Stromal cell of bone marrow (primary cell): ENCODE measurements around the gene TGM4.
"Not testable (repeated sequence)": the region's sequence is repeated elsewhere in the genome, so short reads cannot be mapped to it uniquely, and the experiment has no call there.

ENCODE experiments used
- DNase-seq: peaks from one replicate; pipeline ENCODE4 v3.0.0-alpha.2; 2012; ENCODE audit warnings: low read depth

The TGM4 gene

GRCh38 chr3:44915702-44916438 lies 41.5 kb downstream of the TGM4 start:
- DNase-seq = no peak

- DNase-seq = no peak
Measured at GRCh38 chr3:44918087-44918486, 43.7 kb downstream of the TGM4 start.

GRCh38 chr3:44918581-44918980 lies 44.2 kb downstream of the TGM4 start:
- no peak for DNase-seq

GRCh38 chr3:44920081-44920480 lies 45.7 kb downstream of the TGM4 start:
- DNase-seq = no peak

- no peak for DNase-seq
Measured at GRCh38 chr3:44923632-44924456, 49.4 kb downstream of the TGM4 start.

GRCh38 chr3:44924457-44925084 lies 50.2 kb downstream of the TGM4 start:
- no peak for DNase-seq

GRCh38 chr3:44926172-44926571 lies 51.8 kb downstream of the TGM4 start:
- DNase-seq = no peak

- no peak for DNase-seq
Measured at GRCh38 chr3:44926921-44927320, 52.5 kb downstream of the TGM4 start.

- DNase-seq = no peak
Measured at GRCh38 chr3:44927371-44927770, 53.0 kb downstream of the TGM4 start.

GRCh38 chr3:44929782-44930181 lies 55.4 kb downstream of the TGM4 start:
- no peak for DNase-seq

- no peak for DNase-seq
Measured at GRCh38 chr3:44930911-44931310, 56.5 kb downstream of the TGM4 start.

- DNase-seq = no peak
Measured at GRCh38 chr3:44931791-44932190, 57.4 kb downstream of the TGM4 start.

- DNase-seq = no peak
Measured at GRCh38 chr3:44932271-44932670, 57.9 kb downstream of the TGM4 start.

GRCh38 chr3:44932986-44933944 lies 58.9 kb downstream of the TGM4 start:
- no peak for DNase-seq

- DNase-seq = no peak
Measured at GRCh38 chr3:44939581-44940036, 65.2 kb downstream of the TGM4 start.

- no peak for DNase-seq
Measured at GRCh38 chr3:44942202-44942921, 68.0 kb downstream of the TGM4 start.

GRCh38 chr3:44948239-44948638 lies 73.8 kb downstream of the TGM4 start:
- no peak for DNase-seq

GRCh38 chr3:44949770-44950169 lies 75.4 kb downstream of the TGM4 start:
- DNase-seq = not testable (repeated sequence)

GRCh38 chr3:44950275-44950734 lies 75.9 kb downstream of the TGM4 start:
- no peak for DNase-seq

- no peak for DNase-seq
Measured at GRCh38 chr3:44952689-44953088, 78.3 kb downstream of the TGM4 start.

GRCh38 chr3:44954304-44954703 lies 79.9 kb downstream of the TGM4 start:
- no peak for DNase-seq
